T-helper 2 cell treated with Interferon-gamma antibody and Interleukin-4, amounts not matched to agents 5 μg/mL and 100 μg/mL, for 36 hours (primary cell): ENCODE measurements around the gene EXOC4.
"Not testable (repeated sequence)": the region's sequence is repeated elsewhere in the genome, so short reads cannot be mapped to it uniquely, and the experiment has no call there.

Source experiments
- DNase-seq: peaks from one replicate; pipeline ENCODE4 v3.0.0; 2021; ENCODE audit warnings: low spot score
- H3K27ac Mint-ChIP-seq: one replicate; pipeline ENCODE4 v1.8.0; 2021; ENCODE audit warnings: mild to moderate bottlenecking, mixed read lengths
- H3K27me3 Mint-ChIP-seq: one replicate; pipeline ENCODE4 v1.8.0; 2021; ENCODE audit warnings: low read depth, mixed read lengths
- H3K36me3 Mint-ChIP-seq: one replicate; pipeline ENCODE4 v1.8.0; 2021; ENCODE audit warnings: low read depth, mixed read lengths
- H3K4me1 Mint-ChIP-seq: one replicate; pipeline ENCODE4 v1.8.0; 2021; ENCODE audit warnings: low read depth, mixed read lengths
- H3K4me3 Mint-ChIP-seq: one replicate; pipeline ENCODE4 v1.8.0; 2022; ENCODE audit warnings: mild to moderate bottlenecking, moderate library complexity, mixed read lengths
- H3K9me3 Mint-ChIP-seq: one replicate; pipeline ENCODE4 v1.8.0; 2021; ENCODE audit warnings: mixed read lengths

The EXOC4 gene

DNA sequence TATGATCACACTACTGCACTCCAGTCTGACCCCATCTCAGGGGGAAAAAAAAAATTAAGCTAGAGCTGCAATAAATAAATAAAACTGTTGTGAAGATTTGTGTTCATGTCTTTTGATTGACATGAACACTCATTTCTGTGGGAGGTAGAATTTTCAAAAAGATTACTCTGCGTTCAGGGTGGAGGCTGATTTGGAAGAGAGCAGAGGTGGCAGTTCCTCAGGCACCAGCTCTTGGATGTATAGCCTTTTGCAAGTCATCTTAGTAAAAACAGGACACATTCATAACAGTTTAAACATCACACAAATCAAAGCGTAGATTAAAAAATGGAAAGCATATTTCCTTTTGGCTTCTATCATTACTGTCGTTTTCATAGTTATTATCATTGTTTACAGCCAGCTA, 630.7 kb downstream of the EXOC4 start:
- Mint-ChIP-seq H3K27me3 (no peaks in the 10 kb centered on the region), H3K4me3 (no peak overlapping the region), H3K4me1 (no peaks in the 10 kb centered on the region), H3K9me3 (no peaks in the 10 kb centered on the region), H3K27ac (no peak overlapping the region), H3K36me3 (no peaks in the 10 kb centered on the region)
- DNase-seq, result no peak

DNA sequence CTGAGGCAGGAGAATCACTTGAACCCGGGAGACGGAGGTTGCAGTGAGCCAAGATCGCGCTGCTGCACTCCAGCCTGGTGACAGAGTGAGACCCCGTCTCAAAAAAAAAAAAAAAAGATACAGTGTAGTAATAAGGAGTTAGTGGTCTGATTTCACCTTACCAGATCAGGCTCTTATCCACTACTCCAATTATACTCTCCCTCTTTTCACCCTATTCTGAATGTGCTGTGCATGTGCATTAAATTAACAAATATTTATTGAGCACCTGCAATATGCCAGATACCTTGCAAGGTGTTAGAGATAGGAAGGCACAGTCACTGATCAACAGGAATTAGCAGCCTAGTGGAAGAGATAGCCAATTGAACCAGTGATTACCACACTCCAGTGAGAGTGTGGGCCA, 632.3 kb downstream of the EXOC4 start:
- Mint-ChIP-seq H3K27me3 (no peaks in the 10 kb centered on the region), H3K4me3 (no peak overlapping the region), H3K27ac (no peak overlapping the region), H3K36me3 (no peaks in the 10 kb centered on the region), H3K9me3 (no peaks in the 10 kb centered on the region), H3K4me1 (no peaks in the 10 kb centered on the region)
- no peak for DNase-seq

DNA sequence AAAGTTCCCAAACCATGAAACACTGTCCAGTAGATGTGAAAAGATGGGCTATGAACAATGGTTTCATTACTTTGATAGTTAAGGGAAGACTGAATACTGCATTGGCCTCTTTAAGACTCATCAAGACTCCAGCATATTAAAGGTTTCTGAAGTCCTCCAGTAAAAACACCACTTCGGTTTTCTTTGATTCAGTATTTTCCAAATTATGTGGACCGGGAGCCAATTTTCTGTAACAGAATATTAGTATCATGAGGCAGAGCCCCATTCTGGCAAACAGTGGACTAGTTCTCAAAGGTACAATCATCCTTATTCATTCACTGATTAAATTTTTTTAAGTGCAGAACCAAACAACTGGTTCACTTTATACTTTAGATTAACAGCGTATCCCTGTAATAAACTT, 633.2 kb downstream of the EXOC4 start:
- no peaks in the 10 kb centered on the region for H3K27me3 Mint-ChIP-seq
- no peaks in the 10 kb centered on the region for H3K36me3 Mint-ChIP-seq
- H3K9me3 Mint-ChIP-seq, result no peaks in the 10 kb centered on the region
- H3K4me1 Mint-ChIP-seq, result no peaks in the 10 kb centered on the region
- H3K27ac Mint-ChIP-seq, result no peak overlapping the region
- no peak for DNase-seq
- no peak overlapping the region for H3K4me3 Mint-ChIP-seq

DNA sequence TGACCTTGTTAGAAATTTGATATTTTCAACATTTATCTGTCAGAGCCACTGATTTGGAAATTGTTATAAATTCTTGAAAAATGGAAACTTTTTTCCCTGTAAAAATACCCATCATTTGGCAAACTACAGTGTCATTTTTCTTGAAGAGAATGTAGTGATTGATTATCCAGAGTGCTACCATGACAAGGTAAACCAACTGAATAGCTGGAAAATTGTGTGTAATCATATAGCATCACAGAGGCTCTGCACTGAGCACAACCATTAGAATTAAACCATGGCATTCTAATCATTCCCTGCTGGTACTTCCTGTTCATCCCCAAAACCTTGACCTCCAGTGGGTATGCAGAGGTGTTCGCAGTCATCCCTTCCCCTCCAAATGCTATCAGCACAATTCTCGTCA, 633.9 kb downstream of the EXOC4 start:
- no peaks in the 10 kb centered on the region for H3K27me3 Mint-ChIP-seq
- H3K4me3 Mint-ChIP-seq, result no peak overlapping the region
- H3K27ac Mint-ChIP-seq, result no peak overlapping the region
- H3K36me3 Mint-ChIP-seq, result no peaks in the 10 kb centered on the region
- no peaks in the 10 kb centered on the region for H3K9me3 Mint-ChIP-seq
- H3K4me1 Mint-ChIP-seq, result no peaks in the 10 kb centered on the region
- DNase-seq, result no peak

DNA sequence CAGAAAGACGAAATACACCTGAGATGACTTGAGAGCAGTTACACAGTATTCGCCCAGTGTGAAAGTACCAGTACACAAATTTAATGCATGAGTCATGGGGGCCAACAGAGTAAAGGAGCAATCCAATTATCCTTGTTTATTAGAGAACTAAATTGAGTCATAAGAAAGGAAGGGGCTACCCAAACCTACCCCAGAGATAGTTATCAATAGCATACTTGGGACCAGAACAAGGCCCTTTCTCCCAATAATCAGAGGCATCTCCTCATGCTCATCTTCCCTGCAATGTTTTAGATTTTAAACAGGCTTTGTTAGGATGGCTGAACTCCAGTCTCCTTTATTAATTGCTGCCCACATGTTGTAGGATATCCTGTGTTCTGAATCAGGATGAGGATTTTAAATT, 634.6 kb downstream of the EXOC4 start:
- Mint-ChIP-seq H3K4me1 (no peaks in the 10 kb centered on the region), H3K9me3 (no peaks in the 10 kb centered on the region), H3K27ac (no peak overlapping the region), H3K4me3 (no peak overlapping the region), H3K27me3 (no peaks in the 10 kb centered on the region), H3K36me3 (no peaks in the 10 kb centered on the region)
- DNase-seq, result no peak

DNA sequence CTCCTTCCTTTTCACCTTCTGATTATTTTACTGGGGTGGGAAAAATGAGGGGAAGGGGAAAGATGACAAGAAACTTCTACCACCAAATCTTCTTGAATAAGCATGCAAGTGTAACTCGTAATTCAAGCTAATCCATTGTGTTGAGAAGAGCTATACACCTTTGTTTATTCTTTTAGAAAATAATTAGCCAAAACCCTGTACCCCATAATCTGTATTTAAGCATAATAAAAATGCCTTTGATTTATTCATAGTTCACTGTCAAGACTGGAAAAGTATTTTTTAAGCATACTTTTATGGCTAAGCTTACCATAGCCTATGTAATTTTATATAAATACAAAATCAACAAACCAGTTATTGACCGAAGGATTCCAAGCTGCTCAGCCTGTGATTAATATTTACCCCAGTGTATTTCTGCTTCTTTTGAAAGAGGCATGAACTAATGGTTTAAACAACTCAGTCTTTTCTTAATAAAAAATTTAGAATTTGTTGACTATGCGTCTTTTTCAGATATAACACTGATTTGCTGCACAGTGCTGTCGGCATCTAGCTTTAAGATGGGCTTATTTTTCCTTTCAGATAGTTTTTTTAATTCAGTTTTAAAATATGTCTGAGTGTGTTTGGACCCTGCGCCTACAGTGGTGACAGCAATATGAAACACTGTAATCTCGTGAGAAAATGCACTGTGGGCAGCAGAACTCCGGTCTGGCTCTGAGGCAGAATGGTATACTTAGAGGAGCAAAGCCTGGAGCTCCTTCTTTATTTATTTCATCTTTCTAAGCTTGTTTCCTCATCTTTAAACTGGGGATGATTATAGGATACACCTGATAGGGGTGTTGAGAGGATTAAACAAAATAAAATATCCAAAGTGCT, 635.4 kb downstream of the EXOC4 start:
- no peaks in the 10 kb centered on the region for H3K27me3 Mint-ChIP-seq
- no peak overlapping the region for H3K27ac Mint-ChIP-seq
- no peak for DNase-seq
- H3K4me1 Mint-ChIP-seq, result no peaks in the 10 kb centered on the region
- H3K36me3 Mint-ChIP-seq, result no peaks in the 10 kb centered on the region
- H3K9me3 Mint-ChIP-seq, result no peaks in the 10 kb centered on the region
- no peak overlapping the region for H3K4me3 Mint-ChIP-seq

DNA sequence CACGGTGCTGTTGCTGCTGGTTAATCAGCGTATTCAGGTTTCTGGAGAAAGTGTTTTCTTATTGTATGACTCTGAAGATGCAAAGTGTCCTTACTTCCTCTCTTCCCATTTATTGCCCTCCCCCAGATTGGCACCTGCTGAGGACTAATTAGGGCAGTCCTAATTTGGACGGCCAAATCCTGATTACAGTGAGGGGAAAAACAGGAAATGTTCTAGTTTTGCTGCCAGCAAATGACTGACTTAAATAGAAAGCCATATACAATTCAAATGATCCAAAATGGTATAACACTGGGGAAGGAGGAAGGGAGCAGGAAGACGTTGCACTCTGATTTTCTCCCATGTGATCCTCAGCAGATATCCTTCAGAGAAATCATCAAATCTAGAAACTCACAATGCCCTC, 651.9 kb downstream of the EXOC4 start:
- no peaks in the 10 kb centered on the region for H3K4me1 Mint-ChIP-seq
- H3K9me3 Mint-ChIP-seq, result no peaks in the 10 kb centered on the region
- no peak for DNase-seq
- H3K36me3 Mint-ChIP-seq, result no peaks in the 10 kb centered on the region
- no peaks in the 10 kb centered on the region for H3K27me3 Mint-ChIP-seq
- H3K27ac Mint-ChIP-seq, result no peak overlapping the region
- H3K4me3 Mint-ChIP-seq, result no peak overlapping the region

DNA sequence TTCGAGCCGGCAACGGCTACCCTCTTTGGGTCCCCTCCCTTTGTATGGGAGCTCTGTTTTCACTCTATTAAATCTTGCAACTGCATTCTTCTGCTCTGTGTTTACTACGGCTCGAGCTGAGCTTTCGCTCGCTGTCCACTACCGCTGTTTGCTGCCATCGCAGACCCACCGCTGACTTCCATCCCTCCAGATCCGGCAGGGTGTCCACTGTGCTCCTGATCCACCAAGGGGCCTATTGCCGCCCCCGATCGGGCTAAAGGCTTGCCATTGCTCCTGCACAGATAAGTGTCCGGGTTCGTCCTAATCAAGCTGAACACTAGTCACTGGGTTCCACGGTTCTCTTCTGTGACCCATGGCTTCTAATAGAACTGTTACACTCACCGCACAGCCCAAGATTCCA, 653.7 kb downstream of the EXOC4 start:
- H3K9me3 Mint-ChIP-seq, H3K27me3 Mint-ChIP-seq, H3K36me3 Mint-ChIP-seq, DNase-seq, H3K4me1 Mint-ChIP-seq, H3K27ac Mint-ChIP-seq, H3K4me3 Mint-ChIP-seq: not testable (repeated sequence)

DNA sequence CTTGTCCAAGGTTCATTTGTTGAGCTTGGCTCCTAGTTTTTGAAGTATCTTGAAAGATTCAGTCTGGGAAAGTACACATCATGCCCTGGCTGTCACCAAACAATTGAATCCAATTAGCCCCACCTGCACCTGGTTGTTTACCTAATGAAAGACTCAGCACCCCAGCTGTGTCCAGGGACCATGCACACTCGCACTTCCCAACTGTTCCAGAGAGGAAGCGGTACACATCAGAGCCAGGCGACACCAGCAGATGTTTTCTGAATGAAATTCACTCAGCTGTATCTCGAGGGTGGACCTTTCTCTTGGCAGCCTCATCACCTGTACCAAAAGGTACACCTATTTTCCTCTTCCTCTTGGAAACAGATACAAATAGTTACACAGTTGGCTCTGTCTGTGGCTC, 657.9 kb downstream of the EXOC4 start:
- Mint-ChIP-seq H3K4me3 (no peak overlapping the region), H3K27ac (no peak overlapping the region), H3K36me3 (no peaks in the 10 kb centered on the region), H3K27me3 (no peaks in the 10 kb centered on the region), H3K4me1 (no peaks in the 10 kb centered on the region), H3K9me3 (no peaks in the 10 kb centered on the region)
- no peak for DNase-seq

DNA sequence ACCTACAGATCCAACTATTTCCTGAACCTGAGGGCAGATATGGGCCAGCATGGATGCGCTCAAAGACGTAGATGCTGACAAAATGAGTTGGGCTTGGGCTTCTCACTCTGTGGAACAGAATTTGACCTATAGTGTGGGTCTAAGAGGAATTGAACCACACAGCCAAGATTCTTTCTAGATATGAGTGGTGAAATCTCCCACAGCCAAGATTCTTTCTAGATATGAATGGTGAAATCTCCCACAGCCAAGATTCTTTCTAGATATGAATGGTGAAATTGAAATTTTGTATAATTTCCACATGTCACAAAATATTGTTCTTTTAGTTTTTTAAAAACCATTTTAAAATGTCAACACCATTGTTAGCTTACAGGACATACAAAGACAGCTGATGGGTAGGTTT, 658.8 kb downstream of the EXOC4 start:
- Mint-ChIP-seq H3K4me1 (no peaks in the 10 kb centered on the region), H3K36me3 (no peaks in the 10 kb centered on the region), H3K4me3 (no peak overlapping the region), H3K27me3 (no peaks in the 10 kb centered on the region), H3K27ac (no peak overlapping the region), H3K9me3 (no peaks in the 10 kb centered on the region)
- no peak for DNase-seq

DNA sequence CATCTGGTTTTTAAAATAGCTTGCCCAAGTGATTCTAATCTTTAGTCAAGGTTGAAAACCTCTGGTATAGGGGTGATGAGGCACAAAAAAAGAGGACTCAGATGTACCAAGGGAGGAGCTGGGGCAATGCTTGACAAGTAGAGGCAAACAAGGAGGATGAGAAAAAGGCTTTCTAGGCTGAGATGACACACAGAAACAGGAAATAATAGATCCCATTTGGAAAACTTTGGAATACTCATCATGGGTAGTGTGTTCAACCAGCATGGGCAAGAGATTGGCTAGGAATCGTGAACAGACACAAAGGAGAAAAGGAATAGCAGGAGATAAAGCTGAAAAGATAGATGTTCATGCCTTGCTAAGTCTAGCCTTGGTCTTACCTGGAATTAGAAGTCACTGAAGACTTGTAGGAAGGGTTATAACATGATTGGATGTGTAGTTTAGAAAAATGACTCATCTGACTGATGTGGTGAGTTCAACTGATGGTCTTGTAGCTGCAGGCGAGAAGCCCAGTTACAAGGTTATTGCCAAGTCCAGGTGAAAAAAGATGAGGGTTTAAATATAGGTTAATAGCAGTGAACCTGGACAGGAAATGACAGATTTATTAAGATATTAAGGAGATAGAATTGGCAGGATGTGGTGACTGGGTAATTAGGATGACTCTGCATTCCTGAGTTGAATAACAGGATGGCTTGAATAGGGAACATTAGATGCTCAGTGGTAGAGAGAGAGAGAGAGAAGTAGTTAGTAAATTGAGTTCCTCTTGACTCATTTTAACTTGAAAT, 660.2 kb downstream of the EXOC4 start:
- Mint-ChIP-seq H3K4me1 (no peaks in the 10 kb centered on the region), H3K9me3 (no peaks in the 10 kb centered on the region), H3K27ac (no peak overlapping the region), H3K36me3 (no peaks in the 10 kb centered on the region), H3K4me3 (no peak overlapping the region), H3K27me3 (no peaks in the 10 kb centered on the region)
- DNase-seq, result no peak

DNA sequence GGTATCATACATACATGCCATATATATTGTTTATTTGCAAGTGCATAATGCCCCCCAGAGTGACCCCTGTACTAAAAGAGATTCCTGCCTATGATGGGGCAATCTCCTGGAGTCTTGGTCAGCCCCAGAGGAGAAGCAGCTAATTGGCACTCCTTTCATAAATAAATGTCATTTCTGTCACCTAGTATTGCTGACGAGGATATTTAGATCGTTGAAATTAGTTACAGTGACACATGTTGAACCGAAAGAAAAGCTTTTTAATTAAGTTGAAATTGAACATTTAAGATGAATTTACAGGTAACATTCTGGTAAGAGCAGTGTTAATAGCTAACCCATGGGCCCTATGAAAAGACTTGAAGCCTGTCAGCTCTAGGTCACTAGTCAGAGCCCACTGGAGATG, 663.7 kb downstream of the EXOC4 start:
- Mint-ChIP-seq H3K9me3 (peaks cover 6% of the 10 kb centered on the region), H3K27ac (no peak overlapping the region), H3K4me3 (no peak overlapping the region), H3K27me3 (no peaks in the 10 kb centered on the region), H3K4me1 (no peaks in the 10 kb centered on the region), H3K36me3 (peaks cover 2% of the 10 kb centered on the region)
- DNase-seq, result no peak

DNA sequence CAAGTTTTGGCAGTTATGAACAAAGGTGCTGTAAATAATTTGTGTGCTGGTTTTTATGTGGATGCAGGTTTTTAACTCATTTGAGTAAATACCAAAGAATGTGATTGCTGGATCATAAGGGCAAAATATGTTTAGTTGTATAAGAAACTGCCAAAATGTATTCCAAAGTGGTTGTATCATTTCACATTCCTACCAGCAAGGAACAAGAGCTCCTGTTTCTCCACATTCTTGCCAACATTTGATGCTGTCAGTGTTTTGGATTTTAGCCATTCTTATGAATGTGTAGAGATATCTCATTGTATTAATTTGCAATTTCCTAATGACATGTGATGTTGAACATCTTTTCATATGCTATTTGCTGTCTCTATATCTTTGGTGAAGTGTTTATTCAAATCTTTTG, 666.9 kb downstream of the EXOC4 start:
- H3K4me1 Mint-ChIP-seq, result no peaks in the 10 kb centered on the region
- H3K36me3 Mint-ChIP-seq, result peaks cover 3% of the 10 kb centered on the region
- no peak for DNase-seq
- H3K27me3 Mint-ChIP-seq, result no peaks in the 10 kb centered on the region
- no peak overlapping the region for H3K27ac Mint-ChIP-seq
- H3K4me3 Mint-ChIP-seq, result no peak overlapping the region
- H3K9me3 Mint-ChIP-seq, result peaks cover 21% of the 10 kb centered on the region

DNA sequence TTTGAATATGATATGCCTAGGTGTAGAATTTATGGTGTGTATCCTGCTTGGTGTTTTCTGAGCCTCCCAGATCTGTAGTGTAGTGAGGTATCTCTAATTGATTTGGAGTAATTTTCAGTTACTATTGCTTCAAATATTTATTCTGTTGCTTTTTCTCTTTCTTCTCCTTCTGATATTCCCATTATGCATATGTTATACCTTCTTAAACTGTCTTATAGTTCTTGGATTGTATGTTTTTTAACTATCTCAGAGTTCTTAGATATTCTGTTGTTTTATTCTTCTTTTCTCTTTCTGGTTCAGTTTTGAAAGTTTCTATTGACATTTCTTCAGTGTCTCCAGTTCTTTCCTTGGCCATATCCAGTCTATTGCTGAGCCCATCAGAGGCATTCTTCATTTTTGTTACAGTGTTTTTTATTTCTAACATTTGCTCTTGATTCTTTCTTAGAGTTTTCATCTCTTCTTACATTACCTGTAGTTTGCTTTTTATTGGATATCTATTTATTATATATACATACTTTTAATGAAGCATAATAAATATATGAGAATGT, 668.8 kb downstream of the EXOC4 start:
- H3K4me3 Mint-ChIP-seq, result no peak overlapping the region
- H3K27me3 Mint-ChIP-seq, result no peaks in the 10 kb centered on the region
- H3K36me3 Mint-ChIP-seq, result peaks cover 3% of the 10 kb centered on the region
- H3K27ac Mint-ChIP-seq, result no peak overlapping the region
- H3K9me3 Mint-ChIP-seq, result peaks cover 21% of the 10 kb centered on the region
- H3K4me1 Mint-ChIP-seq, result no peaks in the 10 kb centered on the region
- DNase-seq, result no peak
